GM06990 (cell line): ENCODE measurements around the gene ZNF679.

Experiments
- DNase-seq: peaks from one replicate; pipeline ENCODE4 v3.0.0-alpha.2; 2011; ENCODE audit not compliant: insufficient read length; ENCODE audit errors: extremely low read depth
- H3K27me3 ChIP-seq: replicated peaks from 2 replicates; pipeline ENCODE4 v1.6.0; 2011; ENCODE audit warnings: low read length; ENCODE audit not compliant: control insufficient read depth, insufficient read depth
- H3K36me3 ChIP-seq: 2 replicates; pipeline ENCODE4 v1.5.1; 2011; ENCODE audit warnings: low read length; ENCODE audit not compliant: control insufficient read depth, insufficient read depth
- H3K4me3 ChIP-seq: replicated peaks from 2 replicates; pipeline ENCODE4 v1.5.1; 2011; ENCODE audit warnings: low read depth, mild to moderate bottlenecking, control low read depth, low read length
- CTCF ChIP-seq: IDR thresholded peaks from 2 replicates; pipeline ENCODE4 v1.5.1; 2011; ENCODE audit warnings: low read length, control low read depth, mild to moderate bottlenecking, inconsistent platforms; ENCODE audit not compliant: insufficient read depth, poor library complexity, severe bottlenecking

Gene ZNF679

GRCh38 chr7:64307254-64308015 is 79.2 kb downstream of the ZNF679 start:
- TF ChIP-seq CTCF = no peak
- DNase-seq = peak; percentile 96
- Histone ChIP-seq H3K4me3 (peak overlapping the region; percentile 87), H3K36me3 (no peaks in the 10 kb centered on the region; the same call in 1 of the 2 replicates), H3K27me3 (no peaks in the 10 kb centered on the region)

GRCh38 chr7:64308016-64308270 is 79.7 kb downstream of the ZNF679 start:
- no peak for TF ChIP-seq CTCF
- peak; percentile 9 for DNase-seq
- Histone ChIP-seq H3K36me3 (no peaks in the 10 kb centered on the region; the same call in 1 of the 2 replicates), H3K4me3 (peak overlapping the region; percentile 87), H3K27me3 (no peaks in the 10 kb centered on the region)

GRCh38 chr7:64310426-64310825 is 82.2 kb downstream of the ZNF679 start:
- no peak overlapping the region for H3K4me3 ChIP-seq
- no peaks in the 10 kb centered on the region; the same call in 1 of the 2 replicates for H3K36me3 ChIP-seq
- TF ChIP-seq CTCF = no peak
- DNase-seq = no peak
- no peaks in the 10 kb centered on the region for H3K27me3 ChIP-seq

- Histone ChIP-seq H3K4me3 (no peak overlapping the region), H3K27me3 (no peaks in the 10 kb centered on the region), H3K36me3 (no peaks in the 10 kb centered on the region; the same call in 1 of the 2 replicates)
- TF ChIP-seq CTCF = no peak
- DNase-seq = no peak
Observed at GRCh38 chr7:64312826-64313225, 84.6 kb downstream of the ZNF679 start.

GRCh38 chr7:64313740-64314491 is 85.6 kb downstream of the ZNF679 start, which contains the start of gene ZNF736:
ZNF736 (plus strand) TSS chr7:64313961; CDS start chr7:64314151, 190 bp downstream.
- Histone ChIP-seq H3K4me3 (peak within 1 kb of the TSS; percentile 90), H3K36me3 (no peaks in the 10 kb centered on the region; the same call in 1 of the 2 replicates), H3K27me3 (no peaks in the 10 kb centered on the region)
- DNase-seq = peak; percentile 82
- no peak for TF ChIP-seq CTCF
